ENCODE data around the gene GALNT7.

The GALNT7 gene

DNA sequence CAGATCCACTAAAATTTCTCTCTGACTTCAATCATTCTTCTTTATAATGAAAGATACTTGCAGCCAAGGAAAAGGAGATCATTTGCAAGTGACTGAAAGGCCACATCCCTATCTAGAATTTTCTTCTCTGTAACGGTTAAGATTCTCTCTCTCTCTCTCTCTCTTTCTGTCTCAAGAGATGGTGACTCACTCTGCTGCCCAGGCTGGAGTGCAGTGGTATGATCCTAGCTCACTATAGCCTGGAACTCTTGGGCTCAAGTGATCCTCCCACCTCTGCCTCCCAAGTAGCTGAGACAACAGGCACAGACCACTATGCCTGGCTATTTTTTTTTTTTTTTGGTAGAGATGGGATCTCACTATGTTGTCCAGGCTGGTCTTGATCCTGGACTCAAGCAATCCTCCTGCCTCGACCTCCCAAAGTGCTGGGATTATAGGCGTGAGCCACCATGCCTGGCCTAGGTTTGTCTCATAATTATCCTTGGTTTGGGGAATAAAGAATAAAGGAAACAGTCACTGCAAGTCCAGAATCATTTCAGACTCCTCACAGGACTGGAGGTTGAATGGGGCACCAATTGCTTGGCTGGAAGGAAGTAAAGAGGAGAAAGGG lies 33.3 kb upstream of the GALNT7 start:
- Histone ChIP-seq H3K27me3 (ENCODE audit: control insufficient read depth, insufficient read depth, low read length) (no peaks in the 10 kb centered on the region), H3K9me3 (ENCODE audit: control insufficient read depth, low read length) (no peaks in the 10 kb centered on the region)

DNA sequence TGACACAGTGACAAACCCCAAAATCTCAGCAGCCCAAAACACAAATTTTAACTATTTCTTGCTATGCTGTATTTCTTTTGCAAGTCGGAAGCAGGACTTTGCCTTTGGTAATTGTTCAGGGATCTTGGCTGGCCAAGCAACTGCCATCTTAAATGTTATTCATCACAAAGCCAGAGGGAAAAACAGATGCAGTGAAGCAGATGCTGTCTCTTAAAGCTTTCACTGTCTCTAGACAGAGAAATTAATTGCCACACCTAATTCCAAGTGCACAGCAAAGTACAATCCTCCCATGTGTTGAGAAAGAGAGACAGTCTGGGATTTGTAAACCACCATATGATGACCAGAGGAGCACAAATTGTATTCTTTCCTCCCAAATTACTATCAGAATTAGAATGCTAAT lies 30.0 kb upstream of the GALNT7 start:
- Histone ChIP-seq H3K27ac (no peak overlapping the region), H3K9ac (no peak overlapping the region), H3K4me3 (ENCODE audit: low read depth, low read length) (no peak overlapping the region), H3K4me2 (ENCODE audit: low read length) (no peak overlapping the region), H3K9me3 (ENCODE audit: control insufficient read depth, low read length) (no peaks in the 10 kb centered on the region), H3K79me2 (no peaks in the 10 kb centered on the region), H2AFZ (no peak overlapping the region), H3K27me3 (ENCODE audit: control insufficient read depth, insufficient read depth, low read length) (no peaks in the 10 kb centered on the region), H3K36me3 (ENCODE audit: control insufficient read depth, insufficient read depth, low read length) (no peaks in the 10 kb centered on the region), H3K4me1 (no peaks in the 10 kb centered on the region)
- TF ChIP-seq, protein P1, sequence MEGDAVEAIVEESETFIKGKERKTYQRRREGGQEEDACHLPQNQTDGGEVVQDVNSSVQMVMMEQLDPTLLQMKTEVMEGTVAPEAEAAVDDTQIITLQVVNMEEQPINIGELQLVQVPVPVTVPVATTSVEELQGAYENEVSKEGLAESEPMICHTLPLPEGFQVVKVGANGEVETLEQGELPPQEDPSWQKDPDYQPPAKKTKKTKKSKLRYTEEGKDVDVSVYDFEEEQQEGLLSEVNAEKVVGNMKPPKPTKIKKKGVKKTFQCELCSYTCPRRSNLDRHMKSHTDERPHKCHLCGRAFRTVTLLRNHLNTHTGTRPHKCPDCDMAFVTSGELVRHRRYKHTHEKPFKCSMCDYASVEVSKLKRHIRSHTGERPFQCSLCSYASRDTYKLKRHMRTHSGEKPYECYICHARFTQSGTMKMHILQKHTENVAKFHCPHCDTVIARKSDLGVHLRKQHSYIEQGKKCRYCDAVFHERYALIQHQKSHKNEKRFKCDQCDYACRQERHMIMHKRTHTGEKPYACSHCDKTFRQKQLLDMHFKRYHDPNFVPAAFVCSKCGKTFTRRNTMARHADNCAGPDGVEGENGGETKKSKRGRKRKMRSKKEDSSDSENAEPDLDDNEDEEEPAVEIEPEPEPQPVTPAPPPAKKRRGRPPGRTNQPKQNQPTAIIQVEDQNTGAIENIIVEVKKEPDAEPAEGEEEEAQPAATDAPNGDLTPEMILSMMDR (IDR thresholded peaks at IDR 0.05), result no peak

More for the DNA sequence above, 33.3 kb upstream of the GALNT7 start:
- Histone ChIP-seq H3K4me3 (ENCODE audit: low read depth, low read length) (no peak overlapping the region), H3K4me2 (ENCODE audit: low read length) (no peak overlapping the region), H3K79me2 (no peaks in the 10 kb centered on the region), H3K4me1 (peaks cover 3% of the 10 kb centered on the region), H3K36me3 (ENCODE audit: control insufficient read depth, insufficient read depth, low read length) (no peaks in the 10 kb centered on the region), H3K27ac (no peak overlapping the region), H3K9ac (no peak overlapping the region), H2AFZ (no peak overlapping the region)
- TF ChIP-seq, protein P1 (IDR thresholded peaks at IDR 0.05), result no peak

GRCh38 chr4:173139561-173139960 lies 29.1 kb upstream of the GALNT7 start:
- Histone ChIP-seq H3K4me3 (ENCODE audit: low read depth, low read length) (no peak overlapping the region), H3K36me3 (ENCODE audit: control insufficient read depth, insufficient read depth, low read length) (no peaks in the 10 kb centered on the region), H3K9me3 (ENCODE audit: control insufficient read depth, low read length) (no peaks in the 10 kb centered on the region), H2AFZ (no peak overlapping the region), H3K4me2 (ENCODE audit: low read length) (no peak overlapping the region), H3K4me1 (no peaks in the 10 kb centered on the region), H3K27ac (no peak overlapping the region), H3K27me3 (ENCODE audit: control insufficient read depth, insufficient read depth, low read length) (no peaks in the 10 kb centered on the region), H3K79me2 (no peaks in the 10 kb centered on the region), H3K9ac (no peak overlapping the region)
- TF ChIP-seq, protein P1 (IDR thresholded peaks at IDR 0.05), result no peak

- no peaks in the 10 kb centered on the region for H3K36me3 ChIP-seq (ENCODE audit: control insufficient read depth, insufficient read depth, low read length)
- no peak overlapping the region for H2AFZ ChIP-seq
- TF ChIP-seq, protein P1 (IDR thresholded peaks at IDR 0.05), result no peak
- no peak overlapping the region for H3K27ac ChIP-seq
- H3K4me2 ChIP-seq (ENCODE audit: low read length), result no peak overlapping the region
- no peaks in the 10 kb centered on the region for H3K79me2 ChIP-seq
- H3K27me3 ChIP-seq (ENCODE audit: control insufficient read depth, insufficient read depth, low read length), result no peaks in the 10 kb centered on the region
- H3K4me1 ChIP-seq, result no peaks in the 10 kb centered on the region
- no peak overlapping the region for H3K4me3 ChIP-seq (ENCODE audit: low read depth, low read length)
- H3K9me3 ChIP-seq (ENCODE audit: control insufficient read depth, low read length), result no peaks in the 10 kb centered on the region
- no peak overlapping the region for H3K9ac ChIP-seq
Observed at GRCh38 chr4:173145131-173145530, 23.5 kb upstream of the GALNT7 start.

DNA sequence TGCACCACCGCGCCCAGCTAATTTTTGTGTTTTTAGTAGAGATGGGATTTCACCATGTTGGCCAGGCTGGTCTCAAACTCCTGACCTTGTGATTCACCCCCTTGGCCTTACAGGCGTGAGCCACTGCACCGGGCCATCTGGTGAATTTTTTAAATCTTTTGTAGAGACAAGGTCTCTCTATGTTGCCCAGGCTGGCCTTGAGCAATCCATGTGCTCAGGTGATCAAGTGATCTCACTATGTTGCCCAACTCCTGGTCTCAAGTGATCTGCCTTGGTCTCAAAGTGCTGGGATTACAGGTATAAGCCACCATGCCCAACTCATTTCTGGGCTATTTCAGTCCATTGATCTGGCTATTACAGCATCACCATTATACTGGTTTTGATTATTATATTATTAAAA lies 22.2 kb upstream of the GALNT7 start:
- Histone ChIP-seq H3K27me3 (ENCODE audit: control insufficient read depth, insufficient read depth, low read length) (no peaks in the 10 kb centered on the region), H2AFZ (no peak overlapping the region), H3K9me3 (ENCODE audit: control insufficient read depth, low read length) (no peaks in the 10 kb centered on the region), H3K79me2 (no peaks in the 10 kb centered on the region), H3K9ac (no peak overlapping the region), H3K36me3 (ENCODE audit: control insufficient read depth, insufficient read depth, low read length) (no peaks in the 10 kb centered on the region), H3K4me3 (ENCODE audit: low read depth, low read length) (no peak overlapping the region), H3K4me1 (no peaks in the 10 kb centered on the region), H3K27ac (no peak overlapping the region), H3K4me2 (ENCODE audit: low read length) (no peak overlapping the region)
- TF ChIP-seq, protein P1 (IDR thresholded peaks at IDR 0.05), result no peak

Data from parathyroid adenoma (tissue), 2 donors.